BLaER1 (cell line): Measurements from ENCODE around the gene CPN2.

Experiments
- H3K27ac ChIP-seq: shearing (Covaris generic); formaldehyde crosslinking; 2 replicates; pipeline ENCODE4 v1.8.1; 2022
- H3K27me3 ChIP-seq: shearing (Covaris generic); formaldehyde crosslinking; 2 replicates; pipeline ENCODE4 v1.8.1; 2022
- H3K36me3 ChIP-seq: shearing (Covaris generic); formaldehyde crosslinking; 2 replicates; pipeline ENCODE4 v1.8.1; 2022
- H3K4me1 ChIP-seq: shearing (Covaris generic); formaldehyde crosslinking; 2 replicates; pipeline ENCODE4 v1.8.1; 2022
- H3K4me2 ChIP-seq: shearing (Covaris generic); formaldehyde crosslinking; 2 replicates; pipeline ENCODE4 v1.8.1; 2022
- H3K4me3 ChIP-seq: shearing (Covaris generic); formaldehyde crosslinking; 2 replicates; pipeline ENCODE4 v1.8.1; 2022
- H3K9ac ChIP-seq: shearing (Covaris generic); formaldehyde crosslinking; 2 replicates; pipeline ENCODE4 v1.8.1; 2022
- H3K9me3 ChIP-seq: shearing (Covaris generic); formaldehyde crosslinking; 2 replicates; pipeline ENCODE4 v1.8.1; 2022
- H4K20me1 ChIP-seq: shearing (Covaris generic); formaldehyde crosslinking; 2 replicates; pipeline ENCODE4 v1.8.1; 2022
- Cebpa-rat ChIP-seq: shearing (Covaris generic); IDR thresholded peaks from 2 replicates; pipeline ENCODE4 v1.8.1; 2022

Gene CPN2

GRCh38 chr3:194346035-194346434 is 5.1 kb downstream of the CPN2 start:
- H3K4me2 ChIP-seq, result no peak overlapping the region
- no peaks in the 10 kb centered on the region for H3K27me3 ChIP-seq
- peak overlapping the region; percentile 40 for H3K27ac ChIP-seq
- no peak overlapping the region for H3K4me3 ChIP-seq
- no peaks in the 10 kb centered on the region for H4K20me1 ChIP-seq
- no peaks in the 10 kb centered on the region for H3K9me3 ChIP-seq
- H3K9ac ChIP-seq, result no peak overlapping the region
- no peak for TF ChIP-seq Cebpa-rat
- no peaks in the 10 kb centered on the region for H3K36me3 ChIP-seq
- H3K4me1 ChIP-seq, result peaks cover 67% of the 10 kb centered on the region

GRCh38 chr3:194344012-194344411 is 7.1 kb downstream of the CPN2 start:
- H3K27me3 ChIP-seq, result no peaks in the 10 kb centered on the region
- no peaks in the 10 kb centered on the region for H4K20me1 ChIP-seq
- H3K4me3 ChIP-seq, result no peak overlapping the region
- peak overlapping the region; percentile 40; the same call in 1 of the 2 replicates for H3K27ac ChIP-seq
- no peaks in the 10 kb centered on the region for H3K36me3 ChIP-seq
- TF ChIP-seq Cebpa-rat, result no peak
- peak overlapping the region; percentile 84; the same call in 1 of the 2 replicates for H3K4me2 ChIP-seq
- H3K4me1 ChIP-seq, result peaks cover 66% of the 10 kb centered on the region
- no peaks in the 10 kb centered on the region for H3K9me3 ChIP-seq
- H3K9ac ChIP-seq, result no peak overlapping the region

- Histone ChIP-seq H3K9me3 (no peaks in the 10 kb centered on the region), H3K27ac (peak overlapping the region; percentile 80), H3K4me1 (peaks cover 66% of the 10 kb centered on the region), H3K4me2 (peak overlapping the region; percentile 84), H3K36me3 (no peaks in the 10 kb centered on the region), H4K20me1 (no peaks in the 10 kb centered on the region), H3K9ac (peak overlapping the region; percentile 44; the same call in 1 of the 2 replicates), H3K27me3 (no peaks in the 10 kb centered on the region), H3K4me3 (no peak overlapping the region)
- TF ChIP-seq Cebpa-rat, result peak; percentile 32; the same call in 1 of the 2 replicates
Observed at GRCh38 chr3:194343561-194343893, 7.6 kb downstream of the CPN2 start.

GRCh38 chr3:194342861-194343560 is 8.1 kb downstream of the CPN2 start:
- H3K27me3 ChIP-seq, result no peaks in the 10 kb centered on the region
- no peak for TF ChIP-seq Cebpa-rat
- peaks cover 70% of the 10 kb centered on the region for H3K4me1 ChIP-seq
- H3K9ac ChIP-seq, result peak overlapping the region; percentile 44
- peak overlapping the region; percentile 19; the same call in 1 of the 2 replicates for H3K4me3 ChIP-seq
- H3K9me3 ChIP-seq, result no peaks in the 10 kb centered on the region
- peak overlapping the region; percentile 84 for H3K4me2 ChIP-seq
- no peaks in the 10 kb centered on the region for H4K20me1 ChIP-seq
- peak overlapping the region; percentile 80 for H3K27ac ChIP-seq
- no peaks in the 10 kb centered on the region for H3K36me3 ChIP-seq

GRCh38 chr3:194340757-194341400 is 10.2 kb downstream of the CPN2 start:
- H3K27me3 ChIP-seq, result no peaks in the 10 kb centered on the region
- H3K4me1 ChIP-seq, result peaks cover 76% of the 10 kb centered on the region
- peak overlapping the region; percentile 21; the same call in 1 of the 2 replicates for H3K9ac ChIP-seq
- H4K20me1 ChIP-seq, result no peaks in the 10 kb centered on the region
- TF ChIP-seq Cebpa-rat, result no peak
- H3K9me3 ChIP-seq, result no peaks in the 10 kb centered on the region
- peak overlapping the region; percentile 80 for H3K27ac ChIP-seq
- H3K4me3 ChIP-seq, result no peak overlapping the region
- peak overlapping the region; percentile 84 for H3K4me2 ChIP-seq
- no peaks in the 10 kb centered on the region for H3K36me3 ChIP-seq

- Histone ChIP-seq H3K27ac (no peak overlapping the region), H3K27me3 (no peaks in the 10 kb centered on the region), H3K9ac (no peak overlapping the region), H3K4me1 (peaks cover 78% of the 10 kb centered on the region), H3K4me2 (peak overlapping the region; percentile 84; the same call in 1 of the 2 replicates), H3K36me3 (no peaks in the 10 kb centered on the region), H3K9me3 (no peaks in the 10 kb centered on the region), H3K4me3 (no peak overlapping the region), H4K20me1 (no peaks in the 10 kb centered on the region)
- TF ChIP-seq Cebpa-rat, result no peak
Observed at GRCh38 chr3:194339840-194340239, 11.3 kb downstream of the CPN2 start.

- H3K4me2 ChIP-seq, result no peak overlapping the region
- no peaks in the 10 kb centered on the region for H3K9me3 ChIP-seq
- H3K27ac ChIP-seq, result no peak overlapping the region
- peaks cover 73% of the 10 kb centered on the region for H3K4me1 ChIP-seq
- no peaks in the 10 kb centered on the region for H3K36me3 ChIP-seq
- H3K4me3 ChIP-seq, result no peak overlapping the region
- no peak for TF ChIP-seq Cebpa-rat
- H3K27me3 ChIP-seq, result no peaks in the 10 kb centered on the region
- H3K9ac ChIP-seq, result no peak overlapping the region
- H4K20me1 ChIP-seq, result no peaks in the 10 kb centered on the region
Observed at GRCh38 chr3:194339356-194339755, 11.8 kb downstream of the CPN2 start.

- Histone ChIP-seq H3K27me3 (peaks cover 6% of the 10 kb centered on the region), H3K9ac (no peak overlapping the region), H3K4me3 (no peak overlapping the region), H4K20me1 (no peaks in the 10 kb centered on the region), H3K36me3 (no peaks in the 10 kb centered on the region), H3K4me1 (peaks cover 66% of the 10 kb centered on the region), H3K9me3 (no peaks in the 10 kb centered on the region), H3K4me2 (no peak overlapping the region), H3K27ac (no peak overlapping the region)
- TF ChIP-seq Cebpa-rat, result no peak
Observed at GRCh38 chr3:194337965-194338753, 13.0 kb downstream of the CPN2 start.

- Histone ChIP-seq H3K9ac (no peak overlapping the region), H3K4me2 (peak overlapping the region; percentile 31), H3K36me3 (no peaks in the 10 kb centered on the region), H4K20me1 (no peaks in the 10 kb centered on the region), H3K4me1 (peaks cover 54% of the 10 kb centered on the region), H3K9me3 (no peaks in the 10 kb centered on the region), H3K4me3 (no peak overlapping the region), H3K27ac (0 out of 2 replicates have a peak overlapping the region, but pooled peaks have one; percentile 14), H3K27me3 (peaks cover 20% of the 10 kb centered on the region)
- no peak for TF ChIP-seq Cebpa-rat
Observed at GRCh38 chr3:194336601-194337355, 14.3 kb downstream of the CPN2 start.
